ENCODE data around the gene CENPK.

DNA sequence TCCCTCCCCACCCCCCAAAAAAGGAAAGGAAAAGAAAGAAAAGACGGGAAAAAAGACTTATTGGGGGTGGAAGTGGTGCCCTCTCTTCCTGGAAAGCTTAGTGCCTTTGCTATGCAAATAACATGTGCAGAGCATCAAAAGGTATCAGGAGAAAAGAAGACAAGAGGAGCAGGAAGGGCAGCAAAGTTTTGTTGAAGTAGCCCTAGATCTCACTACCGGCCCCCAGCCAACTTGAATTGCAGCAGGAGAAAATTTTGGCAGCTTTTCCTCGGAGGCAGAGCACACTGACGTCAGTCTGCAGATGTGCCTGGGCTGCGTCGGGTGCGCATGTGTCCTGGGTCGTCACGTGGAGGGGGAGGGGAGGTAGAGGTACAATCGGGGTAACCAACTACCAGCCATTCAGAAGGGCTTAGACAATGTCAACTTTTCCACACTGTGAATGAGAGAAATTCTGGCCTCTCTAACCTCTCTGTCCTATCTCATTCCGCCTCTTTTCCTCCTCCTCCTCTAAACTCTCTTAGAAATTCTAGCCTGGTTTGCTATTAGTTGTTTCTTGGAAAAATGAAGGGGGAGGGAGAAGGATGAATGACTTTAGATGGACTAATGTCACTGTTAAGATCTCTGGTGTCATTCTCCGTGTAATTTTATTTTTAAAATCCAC lies 81.2 kb downstream of the CENPK start, which contains the start of gene ADAMTS6:
- TF ChIP-seq, protein P1, sequence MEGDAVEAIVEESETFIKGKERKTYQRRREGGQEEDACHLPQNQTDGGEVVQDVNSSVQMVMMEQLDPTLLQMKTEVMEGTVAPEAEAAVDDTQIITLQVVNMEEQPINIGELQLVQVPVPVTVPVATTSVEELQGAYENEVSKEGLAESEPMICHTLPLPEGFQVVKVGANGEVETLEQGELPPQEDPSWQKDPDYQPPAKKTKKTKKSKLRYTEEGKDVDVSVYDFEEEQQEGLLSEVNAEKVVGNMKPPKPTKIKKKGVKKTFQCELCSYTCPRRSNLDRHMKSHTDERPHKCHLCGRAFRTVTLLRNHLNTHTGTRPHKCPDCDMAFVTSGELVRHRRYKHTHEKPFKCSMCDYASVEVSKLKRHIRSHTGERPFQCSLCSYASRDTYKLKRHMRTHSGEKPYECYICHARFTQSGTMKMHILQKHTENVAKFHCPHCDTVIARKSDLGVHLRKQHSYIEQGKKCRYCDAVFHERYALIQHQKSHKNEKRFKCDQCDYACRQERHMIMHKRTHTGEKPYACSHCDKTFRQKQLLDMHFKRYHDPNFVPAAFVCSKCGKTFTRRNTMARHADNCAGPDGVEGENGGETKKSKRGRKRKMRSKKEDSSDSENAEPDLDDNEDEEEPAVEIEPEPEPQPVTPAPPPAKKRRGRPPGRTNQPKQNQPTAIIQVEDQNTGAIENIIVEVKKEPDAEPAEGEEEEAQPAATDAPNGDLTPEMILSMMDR (IDR thresholded peaks at IDR 0.05; ENCODE audit: low read length), result no peak
- no peak for TF ChIP-seq EZH2 (IDR thresholded peaks at IDR 0.05; ENCODE audit: borderline replicate concordance, low read length)
